ENCODE results near the gene STIP1. TPM values are rescaled to one million over a fixed set of nuclear protein-coding genes. Genes with fewer than 3 reads are reported as not detected.
A peak's percentile ranks its signal among the peaks of the same experiment; 100 is the strongest.

STIP1 gene
- total and polyA plus RNA-seq, 9 of the 15 experiments (the other 6 are each of a cell fraction or from before 2014, with no cell fraction given): 58.1 to 465 (median 346) TPM

DNA sequence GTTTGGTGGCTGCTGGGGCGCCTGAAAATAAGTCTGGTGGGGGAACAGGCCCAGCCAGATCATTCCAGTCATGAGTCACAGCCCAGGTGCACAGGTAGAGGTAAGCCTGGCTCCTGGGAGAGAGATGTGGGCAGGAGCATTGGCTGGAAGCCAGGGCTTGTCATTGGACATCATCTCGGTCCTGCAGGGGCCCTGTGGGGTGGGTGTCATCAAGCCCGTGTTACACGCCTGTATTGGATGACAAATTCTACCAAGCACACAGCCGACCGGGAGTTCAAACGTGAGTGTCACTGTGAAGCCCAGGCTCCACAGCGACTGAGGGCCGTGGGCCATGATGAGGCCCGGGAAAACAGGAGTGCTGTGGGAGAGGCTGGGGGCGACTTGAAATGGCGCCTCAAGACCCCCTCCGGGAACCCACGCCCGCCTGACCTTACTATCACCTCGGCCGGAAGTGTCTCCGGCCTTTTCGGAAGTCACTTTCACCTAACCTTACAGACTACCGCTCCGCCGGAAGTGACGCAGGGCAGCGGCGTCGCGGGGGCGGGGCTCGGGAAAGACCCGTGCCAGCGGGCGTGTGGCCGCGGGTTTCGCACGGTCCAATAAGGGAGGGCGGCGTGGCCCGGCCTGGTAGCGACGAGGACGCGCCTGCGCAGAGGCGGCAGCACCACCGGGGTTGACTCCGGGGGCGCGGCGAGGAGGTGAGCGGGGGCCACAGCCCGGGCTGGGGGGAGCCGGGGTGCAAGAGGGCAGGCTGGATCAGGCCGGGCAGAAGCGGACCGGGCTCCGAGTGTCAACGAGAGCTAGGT, 54.7 kb downstream of the STIP1 start, which contains the start of gene FKBP2 (continued):
- TF ChIP-seq MTF1 (CRISPR knock-in tag; IDR thresholded peaks at IDR 0.05; ENCODE audit: borderline replicate concordance) (no peak), NFIC (IDR thresholded peaks at IDR 0.05) (peak; percentile 86), JUND (IDR thresholded peaks at IDR 0.05; ENCODE audit: borderline replicate concordance, low read depth, low read length) (peak; percentile 39), JUND (tag; IDR thresholded peaks at IDR 0.05; ENCODE audit: borderline replicate concordance, low read depth, low read length) (no peak; the same call in 2 of the 3 replicates), ZNF766 (CRISPR knock-in tag; conservative IDR thresholded peaks at IDR 0.05) (no peak; the same call in 1 of the 2 replicates), ETV5 (CRISPR knock-in tag; IDR thresholded peaks at IDR 0.05; ENCODE audit: low read depth) (peak; percentile 93), SETDB1 (IDR thresholded peaks at IDR 0.05; ENCODE audit: low read length) (no peak), GATAD2A (IDR thresholded peaks at IDR 0.05) (peak; percentile 27; the same call in 1 of the 2 replicates), CREB1 (IDR thresholded peaks at IDR 0.05) (peak; percentile 93), CREB1 (CRISPR knock-in tag; IDR thresholded peaks at IDR 0.05) (peak; percentile 95), RBM25 (IDR thresholded peaks at IDR 0.05; ENCODE audit: low read depth, low read length, severe bottlenecking) (peak; percentile 79), CHCHD3 (CRISPR knock-in tag; IDR thresholded peaks at IDR 0.05) (0 out of 2 replicates have a peak, but pooled peaks have one; percentile 12), GTF2F1 (IDR thresholded peaks at IDR 0.05; ENCODE audit: low read depth, low read length) (0 out of 2 replicates have a peak, but pooled peaks have one; percentile 50), MECOM (CRISPR knock-in tag; IDR thresholded peaks at IDR 0.05) (no peak), TRIM28 (IDR thresholded peaks at IDR 0.05) (peak; percentile 43; the same call in 1 of the 2 replicates)
- TF ChIP-seq, protein P1, sequence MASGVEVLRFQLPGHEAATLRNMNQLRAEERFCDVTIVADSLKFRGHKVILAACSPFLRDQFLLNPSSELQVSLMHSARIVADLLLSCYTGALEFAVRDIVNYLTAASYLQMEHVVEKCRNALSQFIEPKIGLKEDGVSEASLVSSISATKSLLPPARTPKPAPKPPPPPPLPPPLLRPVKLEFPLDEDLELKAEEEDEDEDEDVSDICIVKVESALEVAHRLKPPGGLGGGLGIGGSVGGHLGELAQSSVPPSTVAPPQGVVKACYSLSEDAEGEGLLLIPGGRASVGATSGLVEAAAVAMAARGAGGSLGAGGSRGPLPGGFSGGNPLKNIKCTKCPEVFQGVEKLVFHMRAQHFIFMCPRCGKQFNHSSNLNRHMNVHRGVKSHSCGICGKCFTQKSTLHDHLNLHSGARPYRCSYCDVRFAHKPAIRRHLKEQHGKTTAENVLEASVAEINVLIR (CRISPR knock-in tag; IDR thresholded peaks at IDR 0.05): peak; percentile 91
- TF ChIP-seq, protein P2, sequence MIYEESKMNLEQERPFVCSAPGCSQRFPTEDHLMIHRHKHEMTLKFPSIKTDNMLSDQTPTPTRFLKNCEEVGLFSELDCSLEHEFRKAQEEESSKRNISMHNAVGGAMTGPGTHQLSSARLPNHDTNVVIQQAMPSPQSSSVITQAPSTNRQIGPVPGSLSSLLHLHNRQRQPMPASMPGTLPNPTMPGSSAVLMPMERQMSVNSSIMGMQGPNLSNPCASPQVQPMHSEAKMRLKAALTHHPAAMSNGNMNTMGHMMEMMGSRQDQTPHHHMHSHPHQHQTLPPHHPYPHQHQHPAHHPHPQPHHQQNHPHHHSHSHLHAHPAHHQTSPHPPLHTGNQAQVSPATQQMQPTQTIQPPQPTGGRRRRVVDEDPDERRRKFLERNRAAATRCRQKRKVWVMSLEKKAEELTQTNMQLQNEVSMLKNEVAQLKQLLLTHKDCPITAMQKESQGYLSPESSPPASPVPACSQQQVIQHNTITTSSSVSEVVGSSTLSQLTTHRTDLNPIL (CRISPR knock-in tag; IDR thresholded peaks at IDR 0.05): 0 out of 2 replicates have a peak, but pooled peaks have one; percentile 81
- TF ChIP-seq, protein P3, sequence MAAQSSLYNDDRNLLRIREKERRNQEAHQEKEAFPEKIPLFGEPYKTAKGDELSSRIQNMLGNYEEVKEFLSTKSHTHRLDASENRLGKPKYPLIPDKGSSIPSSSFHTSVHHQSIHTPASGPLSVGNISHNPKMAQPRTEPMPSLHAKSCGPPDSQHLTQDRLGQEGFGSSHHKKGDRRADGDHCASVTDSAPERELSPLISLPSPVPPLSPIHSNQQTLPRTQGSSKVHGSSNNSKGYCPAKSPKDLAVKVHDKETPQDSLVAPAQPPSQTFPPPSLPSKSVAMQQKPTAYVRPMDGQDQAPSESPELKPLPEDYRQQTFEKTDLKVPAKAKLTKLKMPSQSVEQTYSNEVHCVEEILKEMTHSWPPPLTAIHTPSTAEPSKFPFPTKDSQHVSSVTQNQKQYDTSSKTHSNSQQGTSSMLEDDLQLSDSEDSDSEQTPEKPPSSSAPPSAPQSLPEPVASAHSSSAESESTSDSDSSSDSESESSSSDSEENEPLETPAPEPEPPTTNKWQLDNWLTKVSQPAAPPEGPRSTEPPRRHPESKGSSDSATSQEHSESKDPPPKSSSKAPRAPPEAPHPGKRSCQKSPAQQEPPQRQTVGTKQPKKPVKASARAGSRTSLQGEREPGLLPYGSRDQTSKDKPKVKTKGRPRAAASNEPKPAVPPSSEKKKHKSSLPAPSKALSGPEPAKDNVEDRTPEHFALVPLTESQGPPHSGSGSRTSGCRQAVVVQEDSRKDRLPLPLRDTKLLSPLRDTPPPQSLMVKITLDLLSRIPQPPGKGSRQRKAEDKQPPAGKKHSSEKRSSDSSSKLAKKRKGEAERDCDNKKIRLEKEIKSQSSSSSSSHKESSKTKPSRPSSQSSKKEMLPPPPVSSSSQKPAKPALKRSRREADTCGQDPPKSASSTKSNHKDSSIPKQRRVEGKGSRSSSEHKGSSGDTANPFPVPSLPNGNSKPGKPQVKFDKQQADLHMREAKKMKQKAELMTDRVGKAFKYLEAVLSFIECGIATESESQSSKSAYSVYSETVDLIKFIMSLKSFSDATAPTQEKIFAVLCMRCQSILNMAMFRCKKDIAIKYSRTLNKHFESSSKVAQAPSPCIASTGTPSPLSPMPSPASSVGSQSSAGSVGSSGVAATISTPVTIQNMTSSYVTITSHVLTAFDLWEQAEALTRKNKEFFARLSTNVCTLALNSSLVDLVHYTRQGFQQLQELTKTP (IDR thresholded peaks at IDR 0.05; ENCODE audit: low read depth in 1 of 2, partially characterized antibody in 2 of 2): peak in 1 of 2 experiments; percentile 37
- TF ChIP-seq, protein P4, sequence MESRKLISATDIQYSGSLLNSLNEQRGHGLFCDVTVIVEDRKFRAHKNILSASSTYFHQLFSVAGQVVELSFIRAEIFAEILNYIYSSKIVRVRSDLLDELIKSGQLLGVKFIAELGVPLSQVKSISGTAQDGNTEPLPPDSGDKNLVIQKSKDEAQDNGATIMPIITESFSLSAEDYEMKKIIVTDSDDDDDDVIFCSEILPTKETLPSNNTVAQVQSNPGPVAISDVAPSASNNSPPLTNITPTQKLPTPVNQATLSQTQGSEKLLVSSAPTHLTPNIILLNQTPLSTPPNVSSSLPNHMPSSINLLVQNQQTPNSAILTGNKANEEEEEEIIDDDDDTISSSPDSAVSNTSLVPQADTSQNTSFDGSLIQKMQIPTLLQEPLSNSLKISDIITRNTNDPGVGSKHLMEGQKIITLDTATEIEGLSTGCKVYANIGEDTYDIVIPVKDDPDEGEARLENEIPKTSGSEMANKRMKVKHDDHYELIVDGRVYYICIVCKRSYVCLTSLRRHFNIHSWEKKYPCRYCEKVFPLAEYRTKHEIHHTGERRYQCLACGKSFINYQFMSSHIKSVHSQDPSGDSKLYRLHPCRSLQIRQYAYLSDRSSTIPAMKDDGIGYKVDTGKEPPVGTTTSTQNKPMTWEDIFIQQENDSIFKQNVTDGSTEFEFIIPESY (CRISPR knock-in tag; IDR thresholded peaks at IDR 0.05): peak; percentile 32; the same call in 1 of the 2 replicates
